Breast epithelium (tissue), 3 donors: ENCODE measurements around the gene ASTN1.

Experiments
- CTCF ChIP-seq, 3 donors: fragments of 450-650 bp; IDR thresholded peaks; one replicate each; pipeline ENCODE4 v1.5.1; 2016 to 2017; ENCODE audit warnings: antibody characterized with exemption in 3 of 3, mild to moderate bottlenecking in 3 of 3, moderate library complexity in 3 of 3
- POLR2A ChIP-seq: fragments of 450-650 bp; IDR thresholded peaks from one replicate; pipeline ENCODE4 v1.6.1; 2016; ENCODE audit warnings: antibody characterized with exemption, mild to moderate bottlenecking, moderate library complexity

DNA sequence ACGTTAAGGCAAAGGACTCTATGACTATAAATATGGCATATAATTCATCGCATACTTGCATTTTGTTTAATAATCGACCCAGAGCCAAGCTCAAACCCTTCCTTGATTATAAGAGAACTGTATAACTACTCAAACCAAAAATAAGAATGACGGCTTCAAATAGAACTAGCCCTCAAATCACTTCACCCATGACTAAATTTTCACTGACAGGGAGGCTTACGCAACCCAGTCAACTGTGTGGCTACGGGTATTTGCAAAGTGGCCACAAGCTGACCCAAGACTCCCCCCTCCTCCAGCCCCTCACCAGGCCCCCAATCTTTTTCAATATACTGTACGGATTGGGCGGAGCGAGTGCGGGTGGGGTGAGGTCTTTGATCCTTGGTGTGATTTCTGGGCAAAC lies 268.3 kb downstream of the ASTN1 start:
- TF ChIP-seq CTCF (IDR thresholded peaks at IDR 0.05) (no peak), POLR2A (no peak)
